Fibroblast of skin of left quadriceps (primary cell): ENCODE measurements around the gene KANK3.
A peak's percentile ranks its signal among the peaks of the same experiment; 100 is the strongest.
"Not testable (repeated sequence)": the region's sequence is repeated elsewhere in the genome, so short reads cannot be mapped to it uniquely, and the experiment has no call there.

Experiments used
- DNase-seq, 2 experiments: peaks; one replicate each; pipeline ENCODE4 v3.0.0-alpha.2; 2013; ENCODE audit warnings: low read depth in 2 of 2

KANK3 gene

DNA sequence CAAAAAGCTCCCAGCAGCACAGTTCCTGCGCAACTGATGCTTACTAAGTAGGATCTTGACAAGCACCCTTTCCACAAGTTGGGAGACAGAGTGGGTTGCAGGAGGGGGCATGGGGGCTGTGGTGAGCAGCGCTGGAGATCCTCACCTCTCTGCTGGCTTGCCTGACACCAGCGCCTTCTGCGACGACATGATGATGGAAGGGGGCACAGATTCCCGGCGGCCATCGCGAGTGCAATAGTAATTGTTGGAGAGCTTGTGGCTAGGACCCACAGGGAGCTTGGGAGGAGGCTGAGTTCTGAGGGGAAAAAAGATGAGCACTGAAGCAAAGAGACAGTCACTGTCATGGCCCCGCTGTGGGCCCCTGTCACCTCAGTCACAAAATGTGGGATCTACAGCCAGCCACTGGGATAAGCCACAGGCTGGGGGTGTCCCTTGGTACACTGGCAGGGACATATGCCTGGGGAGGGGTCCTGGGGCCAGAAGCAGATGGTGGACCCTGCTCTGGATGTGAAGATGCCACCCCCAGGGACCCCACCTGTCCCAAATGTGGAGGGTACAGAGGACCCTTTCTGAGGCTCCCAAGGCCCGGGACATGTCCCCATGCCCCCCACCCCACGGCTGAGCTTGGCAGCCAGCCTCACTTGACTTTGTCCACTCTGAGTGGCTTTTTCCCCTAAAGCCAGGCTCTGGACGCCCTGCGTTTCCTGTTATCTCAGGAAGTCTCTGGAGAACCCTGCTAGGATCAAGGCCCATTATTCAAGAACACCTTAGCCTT is 26.5 kb downstream of the KANK3 start:
- DNase-seq, result no peak

DNA sequence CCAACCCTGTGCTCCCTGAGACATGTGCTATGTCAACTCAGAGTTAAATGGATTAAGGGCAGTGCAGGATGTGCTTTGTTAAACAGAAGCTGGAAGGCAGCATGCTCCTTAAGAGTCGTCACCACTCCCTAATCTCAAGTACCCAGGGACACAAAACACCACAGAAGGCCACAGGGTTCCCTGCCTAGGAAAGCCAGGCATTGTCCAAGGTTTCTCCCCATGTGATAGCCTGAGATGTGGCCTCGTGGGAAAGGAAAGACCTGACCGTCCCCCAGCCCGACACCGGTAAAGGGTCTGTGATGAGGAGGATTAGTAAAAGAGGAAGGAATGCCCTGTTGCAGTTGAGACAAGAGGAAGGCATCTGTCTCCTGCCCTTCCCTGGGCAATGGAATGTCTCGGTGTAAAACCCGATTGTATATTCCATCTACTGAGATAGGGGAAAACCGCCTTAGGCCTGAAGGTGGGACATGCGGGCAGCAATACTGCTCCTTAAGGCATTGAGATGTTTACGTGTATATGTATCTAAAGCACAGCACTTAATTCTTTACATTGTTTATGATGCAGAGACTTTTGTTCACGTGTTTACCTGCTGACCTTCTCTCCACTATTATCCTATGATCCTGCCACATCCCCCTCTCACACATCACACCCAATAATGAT is 28.0 kb downstream of the KANK3 start:
- DNase-seq, result not testable (repeated sequence)

DNA sequence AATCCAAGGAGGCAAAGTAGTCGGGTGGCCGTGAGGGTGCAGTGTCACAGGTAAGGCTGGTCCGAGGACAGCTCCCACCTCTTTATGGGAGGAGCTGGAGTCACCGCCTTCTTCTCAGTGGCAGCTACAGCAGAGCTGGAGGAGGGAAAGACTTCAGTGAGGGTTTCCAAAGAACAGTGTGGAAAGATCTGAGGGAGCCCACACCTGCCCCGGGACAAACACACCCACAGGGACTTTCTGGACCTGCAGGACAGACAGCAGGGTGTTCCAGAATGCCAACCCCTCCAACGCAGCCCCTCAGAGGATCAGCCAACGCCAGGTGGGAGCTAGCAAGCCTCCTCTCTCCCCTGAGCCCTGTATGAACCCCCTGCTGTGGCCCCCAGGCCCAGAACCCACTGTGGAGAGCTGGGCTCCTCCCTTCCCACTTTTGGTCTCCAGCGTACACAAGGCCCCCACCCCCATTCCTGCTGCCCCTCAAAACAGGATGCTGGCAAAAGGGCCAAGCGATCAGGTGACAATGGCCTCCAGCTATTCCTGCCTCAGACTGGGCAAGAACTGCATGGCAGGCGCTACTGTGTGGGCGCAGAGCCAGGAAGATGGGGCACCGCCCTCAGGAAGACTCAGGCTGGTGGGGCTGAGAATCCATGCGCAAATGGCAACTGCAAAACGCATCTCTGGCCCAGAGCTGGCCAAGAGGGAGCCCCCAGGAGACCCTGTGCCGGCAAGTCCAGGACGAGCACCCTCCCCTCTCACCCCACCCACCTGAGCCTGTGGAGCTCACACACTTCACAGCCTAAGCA is 31.4 kb downstream of the KANK3 start:
- no peak for DNase-seq

DNA sequence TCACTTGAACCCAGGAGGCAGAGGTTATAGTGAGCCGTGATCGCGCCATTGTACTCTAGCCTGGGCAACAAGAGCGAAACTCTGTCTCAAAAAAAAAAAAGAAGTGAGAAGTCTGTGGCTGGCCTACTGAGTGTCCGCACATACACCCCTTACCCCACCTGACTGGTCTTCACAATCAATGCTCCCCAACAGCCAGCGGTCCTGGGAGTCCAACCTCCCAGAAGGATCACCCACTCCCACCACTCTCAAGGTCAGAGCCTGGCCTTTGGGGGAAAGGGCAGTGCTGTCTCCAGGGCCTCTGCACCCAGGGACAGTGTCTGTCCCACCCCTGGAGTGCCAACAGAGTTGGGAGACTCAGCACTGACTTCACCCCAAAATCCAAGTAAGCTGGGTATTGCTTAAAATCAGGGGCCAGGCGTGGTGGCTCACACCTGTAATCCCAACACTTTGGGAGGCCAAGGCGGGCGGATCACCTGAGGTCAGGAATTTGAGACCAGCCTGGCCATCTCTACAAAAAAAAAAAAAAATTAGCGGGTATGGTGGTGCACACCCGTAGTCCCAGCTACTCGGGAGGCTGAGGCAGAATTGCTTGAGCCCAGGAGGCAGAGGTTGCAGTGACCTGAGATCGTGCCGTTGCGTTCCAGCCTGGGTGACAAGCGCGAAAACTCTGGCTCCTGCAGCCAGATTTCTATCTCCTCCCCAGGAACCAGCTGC is 32.6 kb downstream of the KANK3 start:
- no peak for DNase-seq

DNA sequence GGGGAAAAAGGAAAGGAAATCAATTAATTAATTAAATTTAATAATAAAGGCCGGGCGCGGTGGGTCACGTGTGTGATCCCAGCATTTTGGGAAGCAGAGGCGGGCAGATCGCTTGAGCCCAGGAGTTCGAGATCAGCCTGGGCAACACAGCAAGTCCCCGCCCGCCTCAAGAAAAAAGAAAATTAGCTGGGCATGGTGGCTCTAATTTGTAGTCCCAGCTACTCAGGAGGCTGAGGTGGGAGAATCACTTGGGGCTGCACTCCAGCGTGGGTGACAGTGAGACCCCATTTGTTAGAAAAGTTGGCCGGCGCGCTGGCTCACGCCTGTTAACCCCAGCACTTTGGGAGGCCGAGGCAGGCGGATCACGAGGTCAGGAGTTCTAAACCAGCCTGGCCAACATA is 34.2 kb downstream of the KANK3 start:
- no peak for DNase-seq

DNA sequence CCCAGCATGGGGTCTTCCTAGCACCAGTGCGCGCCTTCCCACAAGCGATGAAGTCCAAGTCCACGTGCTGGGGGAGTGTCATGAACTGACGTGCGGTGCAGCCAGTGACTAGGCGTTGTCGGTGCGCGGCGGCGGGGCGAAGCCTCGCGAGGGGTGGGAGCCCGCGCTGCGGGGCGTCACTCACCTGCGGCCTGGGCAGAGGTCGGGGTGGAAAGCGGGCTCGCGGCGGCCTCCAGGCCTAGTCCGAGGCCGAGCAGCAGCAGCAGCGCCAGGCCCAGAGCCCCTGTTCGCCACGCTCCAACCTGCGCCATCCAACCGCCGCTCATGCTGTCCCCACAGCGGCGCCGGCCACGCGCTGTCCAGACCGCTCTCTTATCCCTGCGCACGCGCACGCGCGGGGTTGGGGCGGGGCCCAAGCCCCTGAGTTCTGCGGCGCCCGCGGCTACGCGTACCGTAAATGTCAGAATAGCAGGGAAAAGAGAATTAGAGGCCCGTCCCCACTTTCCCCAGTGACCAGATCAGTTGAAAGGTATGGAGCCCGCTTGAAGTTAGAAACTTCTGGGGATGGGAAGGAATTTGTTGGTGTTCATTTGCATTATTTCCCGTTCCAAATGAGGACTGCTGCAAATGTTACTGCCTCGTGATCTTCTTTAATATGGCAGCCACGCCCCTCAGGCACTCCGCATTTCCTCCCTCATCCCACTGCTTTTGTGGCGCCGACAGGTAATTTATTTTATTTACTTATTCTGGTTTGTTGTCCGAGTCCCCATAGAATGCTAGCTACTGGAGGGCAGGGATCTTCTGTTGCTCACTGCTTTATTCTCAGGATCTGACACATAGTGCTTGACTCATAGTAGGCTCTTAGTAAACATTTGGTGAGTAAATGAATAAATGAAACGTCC is 34.8 kb downstream of the KANK3 start, which contains the start of gene CD320:
Gene CD320, minus strand, starts transcription at position 394 of the 902 bp plus-strand sequence. Its CDS starts 68 bp downstream, at position 326.
- DNase-seq, result peak; percentile 74 to 77

DNA sequence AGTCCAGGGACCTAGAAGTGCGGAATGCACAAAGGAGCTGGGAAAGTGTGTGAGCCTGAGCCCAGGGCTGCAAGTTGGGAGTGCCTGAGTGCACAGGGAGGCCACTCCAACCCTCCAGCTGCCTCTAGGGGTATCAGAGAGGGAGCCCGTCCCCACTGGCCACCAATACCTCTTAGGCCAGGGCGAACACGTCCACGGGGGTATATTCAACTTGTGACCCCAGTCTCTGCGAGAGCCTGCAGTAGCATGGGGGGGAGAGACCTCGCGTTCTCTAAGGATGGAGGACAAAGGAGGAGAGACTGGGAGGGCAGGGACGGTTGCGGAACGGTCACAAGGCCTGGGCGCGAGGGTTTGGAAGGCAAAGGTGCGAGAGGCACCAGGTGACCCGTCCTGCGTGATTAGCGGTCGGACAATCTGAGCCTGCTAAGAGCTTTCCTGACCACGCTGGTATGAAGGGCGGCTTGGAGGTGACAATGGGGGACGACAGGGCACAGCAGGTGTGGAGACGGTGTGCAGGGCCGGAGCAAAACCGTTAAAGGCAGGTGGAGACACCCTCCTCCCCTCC is 35.6 kb downstream of the KANK3 start:
- no peak for DNase-seq

DNA sequence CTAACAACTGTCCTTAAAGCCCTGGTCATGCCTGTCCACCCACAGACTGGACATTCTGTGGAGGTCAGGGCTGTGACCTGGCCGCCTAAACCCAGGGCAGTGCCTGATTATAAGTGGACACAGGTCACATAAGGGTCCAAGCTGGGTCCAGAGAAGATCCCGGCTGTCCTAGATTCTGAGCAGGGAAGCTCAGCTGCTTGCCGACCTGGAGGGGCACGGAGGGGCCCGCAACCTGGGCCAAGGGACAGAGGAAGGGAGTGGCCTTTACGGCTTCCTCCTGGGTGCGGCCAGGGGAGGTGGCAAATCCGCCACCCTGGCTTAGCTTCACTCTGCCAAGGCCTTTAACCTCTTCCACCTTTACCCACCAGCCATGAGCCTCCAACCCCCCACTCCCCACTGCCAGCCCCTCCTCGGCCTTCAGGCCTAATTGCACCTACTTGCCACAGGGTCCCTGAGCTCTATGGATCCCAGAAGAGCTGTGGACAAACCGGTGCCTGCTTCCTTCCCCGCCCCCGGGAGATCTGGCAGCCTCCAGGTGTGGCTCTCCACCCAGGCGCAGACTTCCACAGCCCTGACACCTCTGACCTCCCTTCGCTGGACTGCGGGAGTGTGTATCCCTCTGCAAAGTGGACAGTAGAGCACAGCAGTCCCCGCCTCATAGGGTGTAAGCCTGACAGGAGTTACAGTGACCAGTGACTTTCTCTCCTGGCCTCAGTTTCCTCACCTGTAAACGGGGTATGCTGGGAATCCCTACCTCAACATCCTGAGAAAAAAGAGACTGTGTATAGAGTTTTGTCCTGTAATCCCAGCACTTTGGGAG is 36.6 kb downstream of the KANK3 start:
- DNase-seq, result no peak

DNA sequence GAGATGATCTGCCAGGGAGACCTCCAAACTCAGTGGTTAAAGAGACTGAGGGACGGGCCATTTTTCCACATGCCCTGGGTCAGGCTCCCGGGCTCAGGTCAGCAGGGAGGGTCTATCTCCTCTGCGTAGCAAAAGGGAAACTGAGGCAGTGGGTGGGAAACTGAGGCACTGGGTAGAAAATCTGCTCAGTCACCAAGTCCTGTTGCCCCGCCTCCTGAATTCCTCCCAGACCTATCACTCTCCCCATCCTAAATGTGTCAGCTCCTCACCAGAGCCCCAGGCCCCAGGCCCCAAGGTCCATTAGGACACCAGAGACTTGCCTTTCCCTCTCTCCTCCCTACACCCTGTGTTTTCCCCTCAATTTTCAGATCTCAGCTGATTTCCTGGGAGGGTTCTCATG is 37.3 kb downstream of the KANK3 start:
- DNase-seq, result no peak

DNA sequence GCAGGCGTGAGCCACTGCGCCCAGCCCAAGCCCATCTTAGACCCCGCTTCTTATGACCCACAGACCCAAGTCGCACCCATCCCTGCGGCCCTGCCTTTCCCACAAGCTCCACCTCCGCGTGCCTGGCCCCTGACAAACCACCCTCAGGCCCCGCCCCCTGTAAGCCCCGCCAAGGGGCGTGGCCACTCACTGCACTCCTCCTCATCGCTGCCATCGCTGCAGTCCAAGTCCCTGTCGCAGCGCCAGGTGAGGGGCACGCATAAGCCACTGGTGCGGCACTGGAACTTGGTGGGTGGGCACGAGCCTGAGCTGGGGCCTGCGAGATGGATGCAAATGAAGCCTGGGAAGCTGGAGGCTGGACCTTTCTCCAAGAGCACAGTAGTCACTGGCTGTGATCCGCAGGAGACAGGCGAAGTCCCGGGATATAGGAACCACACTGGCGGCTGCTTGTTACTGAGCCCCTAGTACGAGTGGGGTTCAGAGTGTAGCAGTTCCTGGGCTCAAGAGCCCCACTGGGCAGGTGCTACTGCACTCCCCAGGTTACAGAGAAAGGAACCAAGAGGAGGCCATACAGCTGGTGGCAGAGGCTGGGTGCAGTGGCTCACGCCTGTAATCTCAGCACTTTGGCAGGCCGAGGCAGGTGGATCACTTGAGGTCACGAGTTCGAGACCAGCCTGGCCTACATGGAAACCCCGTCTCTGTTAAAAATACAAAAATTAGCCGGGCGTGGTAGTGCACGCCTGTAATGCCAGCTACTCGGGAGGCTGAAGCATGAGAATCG is 38.0 kb downstream of the KANK3 start:
- no peak for DNase-seq

DNA sequence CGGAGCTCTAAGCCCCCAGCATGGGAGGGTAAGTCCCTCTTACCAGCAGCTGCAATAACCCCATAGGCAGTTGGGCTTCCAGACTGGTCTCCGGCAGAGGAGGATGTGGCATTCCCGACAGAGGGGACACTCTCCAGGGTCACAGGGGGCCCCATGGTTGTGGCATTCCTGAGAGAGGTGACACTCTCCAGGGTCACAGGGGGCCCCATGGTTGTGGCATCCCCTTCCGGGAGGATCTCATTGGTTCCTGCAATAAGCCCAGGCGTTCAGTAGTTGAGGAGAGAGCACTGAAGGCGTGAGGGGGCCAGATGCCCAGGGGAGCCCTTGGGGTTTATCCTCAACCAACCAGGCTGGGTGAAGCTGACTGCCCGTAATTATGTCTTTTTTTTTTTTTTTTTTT is 40.3 kb downstream of the KANK3 start:
- DNase-seq, result no peak

DNA sequence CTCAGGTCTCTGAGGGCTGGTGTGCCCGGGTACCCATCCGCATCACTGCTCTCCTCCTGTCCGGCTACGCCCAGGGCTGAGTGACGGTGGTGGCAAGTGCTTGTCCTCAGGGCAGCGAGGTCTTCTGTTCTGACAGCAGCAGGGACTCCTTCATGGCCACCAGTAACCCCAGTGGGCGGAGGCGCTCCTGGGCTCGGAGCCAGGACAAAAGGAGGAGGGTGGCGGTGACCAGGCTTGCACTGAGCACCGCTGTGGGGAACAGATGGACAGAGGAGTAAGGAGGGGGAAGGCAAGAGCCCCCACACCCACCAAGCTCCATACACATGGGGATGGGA is 40.7 kb downstream of the KANK3 start:
- no peak for DNase-seq

DNA sequence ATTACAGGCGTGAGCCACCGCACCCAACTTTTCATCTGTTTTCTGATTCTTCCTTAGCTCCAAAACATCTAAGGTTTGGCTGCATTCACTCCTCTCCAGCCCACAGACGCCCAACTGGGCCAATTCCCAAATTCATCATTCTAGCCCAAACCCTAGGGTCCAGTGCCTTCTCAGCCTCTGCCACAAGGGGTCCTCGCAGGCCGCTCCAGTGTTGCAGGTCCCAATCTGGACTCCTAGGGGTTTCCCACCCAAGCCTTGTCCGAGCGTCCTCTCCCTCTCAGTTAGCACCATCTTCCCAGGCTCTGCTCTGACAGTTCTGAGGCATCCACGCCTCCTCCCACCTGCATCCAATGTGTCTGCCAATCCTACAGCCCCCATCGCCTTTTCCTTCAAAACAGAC is 51.7 kb downstream of the KANK3 start:
- DNase-seq, result not testable (repeated sequence)

DNA sequence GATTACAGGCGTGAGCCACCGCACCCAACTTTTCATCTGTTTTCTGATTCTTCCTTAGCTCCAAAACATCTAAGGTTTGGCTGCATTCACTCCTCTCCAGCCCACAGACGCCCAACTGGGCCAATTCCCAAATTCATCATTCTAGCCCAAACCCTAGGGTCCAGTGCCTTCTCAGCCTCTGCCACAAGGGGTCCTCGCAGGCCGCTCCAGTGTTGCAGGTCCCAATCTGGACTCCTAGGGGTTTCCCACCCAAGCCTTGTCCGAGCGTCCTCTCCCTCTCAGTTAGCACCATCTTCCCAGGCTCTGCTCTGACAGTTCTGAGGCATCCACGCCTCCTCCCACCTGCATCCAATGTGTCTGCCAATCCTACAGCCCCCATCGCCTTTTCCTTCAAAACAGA is 66.6 kb downstream of the KANK3 start:
- not testable (repeated sequence) for DNase-seq
